ENCODE data around the gene SHB. TPM values are rescaled to one million over a fixed set of nuclear protein-coding genes. Genes with fewer than 3 reads are reported as not detected.

SHB gene
- total and polyA plus RNA-seq, 2 donors (not counting 3 experiments of a cell fraction or from before 2014, with no cell fraction given) = 13.4 to 24.9 TPM

DNA sequence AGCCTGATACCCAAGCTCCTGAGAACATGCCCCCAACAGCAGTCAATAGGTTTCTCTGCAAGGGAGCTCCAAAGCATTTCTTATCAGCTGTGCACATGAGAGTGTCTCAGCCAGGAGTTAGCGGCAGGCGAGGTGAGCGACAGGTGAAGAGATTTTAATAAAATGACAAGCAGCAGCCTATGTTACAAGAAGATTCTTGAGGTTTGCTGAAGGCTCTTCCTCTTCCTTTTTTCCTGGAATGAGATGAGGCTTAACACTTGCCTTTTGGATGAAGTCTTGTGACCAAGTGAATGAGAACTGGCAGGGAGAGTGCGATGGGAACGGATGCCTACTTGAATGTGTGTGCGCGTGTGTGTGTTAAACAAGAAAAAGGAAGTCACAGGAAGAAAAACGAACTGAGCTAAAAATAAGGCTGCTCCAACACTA lies 76.1 kb downstream of the SHB start:
- H3K4me3 ChIP-seq (replicated peaks in 1 of 3; ENCODE audit: insufficient read depth in 1 of 3, low read depth in 1 of 3, low read length in 3 of 3) = no peak overlapping the region
- intact Hi-C loops (cut with micrococcal nuclease) = no loop called here
- H4K20me1 ChIP-seq (replicated peaks; ENCODE audit: control insufficient read depth, extremely low read depth, insufficient read depth, low read length) = no peaks in the 10 kb centered on the region
- H3K4me2 ChIP-seq (ENCODE audit: insufficient read depth, low read length) = no peak overlapping the region
- H3K9me3 ChIP-seq (replicated peaks; ENCODE audit: control insufficient read depth, insufficient read depth, low read length) = no peaks in the 10 kb centered on the region
- dilution Hi-C loops (cut with MboI; ENCODE audit: extremely low pct_ligation_motif_present, low sequenced_read_pairs) = no loop called here
- H3K27me3 ChIP-seq (ENCODE audit: control insufficient read depth in 2 of 2, insufficient read depth in 2 of 2, low read length in 2 of 2) = no peaks in the 10 kb centered on the region
- peak; percentile 55 for FAIRE-seq
- peak; percentile 80 for DNase-seq (ENCODE audit: low read depth, low spot score)
- peaks cover 4% of the 10 kb centered on the region for H3K4me1 ChIP-seq (ENCODE audit: control insufficient read depth, extremely low read depth, insufficient read depth, low read length)
- peaks cover 17% of the 10 kb centered on the region for H3K79me2 ChIP-seq (ENCODE audit: control insufficient read depth, insufficient read depth, low read length)
- no peak overlapping the region for H3K27ac ChIP-seq (ENCODE audit: insufficient read depth, low read depth, low read length)
- TF ChIP-seq FOS (IDR thresholded peaks at IDR 0.05; ENCODE audit: borderline replicate concordance, insufficient read depth, low read length) (no peak), JUN (IDR thresholded peaks at IDR 0.05; ENCODE audit: borderline replicate concordance, insufficient read depth, insufficient read length, low read depth) (no peak)
- TF ChIP-seq, protein P1, sequence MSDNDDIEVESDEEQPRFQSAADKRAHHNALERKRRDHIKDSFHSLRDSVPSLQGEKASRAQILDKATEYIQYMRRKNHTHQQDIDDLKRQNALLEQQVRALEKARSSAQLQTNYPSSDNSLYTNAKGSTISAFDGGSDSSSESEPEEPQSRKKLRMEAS (IDR thresholded peaks at IDR 0.05; ENCODE audit: insufficient read depth, insufficient read length) = no peak
- no peaks in the 10 kb centered on the region for H3K9me1 ChIP-seq (replicated peaks; ENCODE audit: control insufficient read depth, extremely low read depth, insufficient read depth, low read length)
- ChIA-PET POLR2A (no interaction called here), CTCF (interaction anchor here (2.1 to 3.6 kb wide), 2 partner anchors 22 to 79 kb away, joined by 5 to 9 read pairs; no protein-coding TSS in a partner anchor)
- H3K9ac ChIP-seq (replicated peaks; ENCODE audit: extremely low read depth, insufficient read depth, low read length) = no peak overlapping the region
- peaks cover 0 to 3% of the 10 kb centered on the region in 2 experiments for H3K36me3 ChIP-seq (ENCODE audit: control insufficient read depth in 2 of 2, extremely low read depth in 1 of 2, insufficient read depth in 2 of 2, low read length in 2 of 2)
- no TSS peak for BruUV-seq (replicated peaks)
- no peak overlapping the region for H2AFZ ChIP-seq (ENCODE audit: low read depth, low read length)

DNA sequence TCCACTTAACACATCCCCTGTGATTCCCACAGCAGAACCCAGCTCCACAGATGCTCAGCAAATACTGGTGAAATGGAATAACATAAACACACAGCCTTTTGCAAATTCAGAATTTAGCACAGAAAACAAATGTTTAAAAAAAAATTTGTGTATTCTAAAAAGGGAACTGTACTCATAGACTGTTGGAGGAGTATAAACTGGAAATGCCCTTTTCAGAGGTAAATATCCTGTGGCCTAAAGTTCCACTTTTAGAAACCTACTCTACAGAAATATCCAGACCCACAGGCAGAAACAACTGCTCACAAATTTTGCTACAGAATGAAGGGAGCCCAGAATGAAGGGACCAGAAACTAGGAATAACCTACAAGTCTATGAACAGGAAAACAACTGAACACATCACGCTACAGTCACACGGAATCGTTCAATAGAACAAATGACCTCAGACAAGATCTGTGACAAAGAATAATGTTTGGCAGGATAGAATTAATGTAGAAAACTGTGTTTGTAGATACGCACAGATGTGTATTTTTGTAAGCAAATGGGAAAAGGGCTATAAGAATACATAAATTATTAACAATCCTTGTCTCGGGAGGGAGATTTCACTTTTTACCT lies 78.5 kb downstream of the SHB start:
- no peaks in the 10 kb centered on the region for H3K9me3 ChIP-seq (replicated peaks; ENCODE audit: control insufficient read depth, insufficient read depth, low read length)
- H3K9me1 ChIP-seq (replicated peaks; ENCODE audit: control insufficient read depth, extremely low read depth, insufficient read depth, low read length) = no peaks in the 10 kb centered on the region
- ChIA-PET CTCF (interaction anchor here (0.7 to 1.5 kb wide), 2 partner anchors 70 to 77 kb away, joined by 3 to 4 read pairs; no protein-coding TSS in a partner anchor), POLR2A (no interaction called here)
- peaks cover 4% of the 10 kb centered on the region for H3K4me1 ChIP-seq (ENCODE audit: control insufficient read depth, extremely low read depth, insufficient read depth, low read length)
- no peak overlapping the region for H2AFZ ChIP-seq (ENCODE audit: low read depth, low read length)
- intact Hi-C loops (cut with micrococcal nuclease) = no loop called here
- no peaks in the 10 kb centered on the region for H3K27me3 ChIP-seq (ENCODE audit: control insufficient read depth in 2 of 2, insufficient read depth in 2 of 2, low read length in 2 of 2)
- BruUV-seq (replicated peaks) = no TSS peak
- TF ChIP-seq POLR2A (IDR thresholded peaks at IDR 0.05; ENCODE audit: low read depth, low read length) = no peak
- TF ChIP-seq EZH2 (IDR thresholded peaks at IDR 0.05; ENCODE audit: borderline replicate concordance, low read depth, low read length, severe bottlenecking) = no peak
- TF ChIP-seq, protein P1 (IDR thresholded peaks at IDR 0.05; ENCODE audit: insufficient read depth, insufficient read length) = no peak
- TF ChIP-seq FOS (IDR thresholded peaks at IDR 0.05; ENCODE audit: borderline replicate concordance, insufficient read depth, low read length) = no peak
- TF ChIP-seq, protein P2, sequence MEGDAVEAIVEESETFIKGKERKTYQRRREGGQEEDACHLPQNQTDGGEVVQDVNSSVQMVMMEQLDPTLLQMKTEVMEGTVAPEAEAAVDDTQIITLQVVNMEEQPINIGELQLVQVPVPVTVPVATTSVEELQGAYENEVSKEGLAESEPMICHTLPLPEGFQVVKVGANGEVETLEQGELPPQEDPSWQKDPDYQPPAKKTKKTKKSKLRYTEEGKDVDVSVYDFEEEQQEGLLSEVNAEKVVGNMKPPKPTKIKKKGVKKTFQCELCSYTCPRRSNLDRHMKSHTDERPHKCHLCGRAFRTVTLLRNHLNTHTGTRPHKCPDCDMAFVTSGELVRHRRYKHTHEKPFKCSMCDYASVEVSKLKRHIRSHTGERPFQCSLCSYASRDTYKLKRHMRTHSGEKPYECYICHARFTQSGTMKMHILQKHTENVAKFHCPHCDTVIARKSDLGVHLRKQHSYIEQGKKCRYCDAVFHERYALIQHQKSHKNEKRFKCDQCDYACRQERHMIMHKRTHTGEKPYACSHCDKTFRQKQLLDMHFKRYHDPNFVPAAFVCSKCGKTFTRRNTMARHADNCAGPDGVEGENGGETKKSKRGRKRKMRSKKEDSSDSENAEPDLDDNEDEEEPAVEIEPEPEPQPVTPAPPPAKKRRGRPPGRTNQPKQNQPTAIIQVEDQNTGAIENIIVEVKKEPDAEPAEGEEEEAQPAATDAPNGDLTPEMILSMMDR (IDR thresholded peaks at IDR 0.05; ENCODE audit: extremely low read depth in 1 of 2, insufficient read depth in 1 of 2, low read depth in 1 of 2, low read length in 2 of 2) = no peak
- TF ChIP-seq POLR2AphosphoS5 (IDR thresholded peaks at IDR 0.05; ENCODE audit: insufficient read depth, low read depth, low read length) = no peak
- H3K27ac ChIP-seq (ENCODE audit: insufficient read depth, low read depth, low read length) = peak overlapping the region; percentile 16
- H3K79me2 ChIP-seq (ENCODE audit: control insufficient read depth, insufficient read depth, low read length) = peaks cover 17% of the 10 kb centered on the region
- H3K9ac ChIP-seq (replicated peaks; ENCODE audit: extremely low read depth, insufficient read depth, low read length) = no peak overlapping the region
- H3K4me2 ChIP-seq (ENCODE audit: insufficient read depth, low read length) = no peak overlapping the region
- no peaks in the 10 kb centered on the region for H3K36me3 ChIP-seq (ENCODE audit: control insufficient read depth in 2 of 2, extremely low read depth in 1 of 2, insufficient read depth in 2 of 2, low read length in 2 of 2)
- FAIRE-seq (no peak), DNase-seq (ENCODE audit: low read depth, low spot score) (no peak)
- no peaks in the 10 kb centered on the region for H4K20me1 ChIP-seq (replicated peaks; ENCODE audit: control insufficient read depth, extremely low read depth, insufficient read depth, low read length)
- dilution Hi-C loops (cut with MboI; ENCODE audit: extremely low pct_ligation_motif_present, low sequenced_read_pairs) = no loop called here
- H3K4me3 ChIP-seq (replicated peaks in 1 of 3; ENCODE audit: insufficient read depth in 1 of 3, low read depth in 1 of 3, low read length in 3 of 3) = no peak overlapping the region

Data from endothelial cell of umbilical vein (primary cell).